H9 (cell line): ENCODE results near the gene KIF13A. TPM values are rescaled to one million over a fixed set of nuclear protein-coding genes. Genes with fewer than 3 reads are reported as not detected.

Source experiments
- DNase-seq: peaks from one replicate; pipeline ENCODE4 v3.0.0-alpha.2; 2017
- H2AFZ ChIP-seq: one replicate; pipeline ENCODE4 v1.6.1; 2013; ENCODE audit warnings: mild to moderate bottlenecking, low read length, control low read depth, moderate library complexity
- H2AK5ac ChIP-seq: 2 replicates; pipeline ENCODE4 v1.6.1; 2013; ENCODE audit warnings: low read length, control low read depth, mixed read lengths; ENCODE audit not compliant: insufficient read length
- H2BK120ac ChIP-seq: one replicate; pipeline ENCODE4 v1.6.1; 2013; ENCODE audit warnings: low read depth, mild to moderate bottlenecking, low read length, control low read depth, inconsistent platforms; ENCODE audit not compliant: poor library complexity, severe bottlenecking
- H2BK12ac ChIP-seq: 2 replicates; pipeline ENCODE4 v1.6.1; 2013; ENCODE audit warnings: low read length, control low read depth, mixed read lengths, low read depth; ENCODE audit not compliant: insufficient read length
- H2BK15ac ChIP-seq: 2 replicates; pipeline ENCODE4 v1.6.1; 2013; ENCODE audit warnings: low read depth, low read length, control low read depth
- H2BK20ac ChIP-seq: one replicate; pipeline ENCODE4 v1.6.1; 2013; ENCODE audit warnings: low read depth, mild to moderate bottlenecking, low read length, control low read depth, inconsistent platforms; ENCODE audit not compliant: poor library complexity, severe bottlenecking
- H2BK5ac ChIP-seq: 2 replicates; pipeline ENCODE4 v1.6.1; 2013; ENCODE audit warnings: low read length, control low read depth, mixed read lengths; ENCODE audit not compliant: insufficient read length
- H3K14ac ChIP-seq: 2 replicates; pipeline ENCODE4 v1.6.1; 2013; ENCODE audit warnings: low read length, control low read depth; ENCODE audit not compliant: insufficient read depth
- H3K18ac ChIP-seq: 2 replicates; pipeline ENCODE4 v1.6.1; 2013; ENCODE audit warnings: low read depth, mild to moderate bottlenecking, mixed read lengths, low read length, control low read depth; ENCODE audit not compliant: insufficient read length
- H3K23ac ChIP-seq: 2 replicates; pipeline ENCODE4 v1.6.1; 2013; ENCODE audit warnings: low read length, control low read depth, mixed read lengths, low read depth; ENCODE audit not compliant: insufficient read length
- H3K23me2 ChIP-seq: 2 replicates; pipeline ENCODE4 v1.6.1; 2013; ENCODE audit warnings: low read depth, mild to moderate bottlenecking, mixed read lengths, low read length, control low read depth; ENCODE audit not compliant: insufficient read length, poor library complexity, severe bottlenecking
- H3K27ac ChIP-seq: 2 replicates; pipeline ENCODE4 v1.5.1; 2013; ENCODE audit warnings: low read length, control low read depth, mixed read lengths, low read depth; ENCODE audit not compliant: insufficient read length
- H3K27me3 ChIP-seq: 2 replicates; pipeline ENCODE4 v1.6.1; 2013; ENCODE audit warnings: low read length, control low read depth, inconsistent platforms; ENCODE audit not compliant: insufficient read depth
- H3K4ac ChIP-seq: 2 replicates; pipeline ENCODE4 v1.6.1; 2013; ENCODE audit warnings: low read depth, mild to moderate bottlenecking, control low read depth, inconsistent platforms, low read length, moderate library complexity
- H3K4me1 ChIP-seq: 2 replicates; pipeline ENCODE4 v1.6.1; 2013; ENCODE audit warnings: low read length, control low read depth, inconsistent platforms; ENCODE audit not compliant: insufficient read depth
- H3K4me2 ChIP-seq: 2 replicates; pipeline ENCODE4 v1.6.1; 2013; ENCODE audit warnings: low read length, control low read depth, mixed read lengths; ENCODE audit not compliant: insufficient read length, insufficient read depth
- H3K56ac ChIP-seq: 2 replicates; pipeline ENCODE4 v1.6.1; 2013; ENCODE audit warnings: low read depth, mild to moderate bottlenecking, mixed read lengths, low read length, control low read depth; ENCODE audit not compliant: insufficient read length
- H3K79me1 ChIP-seq: 2 replicates; pipeline ENCODE4 v1.6.1; 2013; ENCODE audit warnings: low read depth, mild to moderate bottlenecking, moderate library complexity, low read length, control low read depth, inconsistent platforms; ENCODE audit not compliant: insufficient read depth, poor library complexity, severe bottlenecking
- H3K79me2 ChIP-seq: 2 replicates; pipeline ENCODE4 v1.6.1; 2013; ENCODE audit warnings: low read length, control low read depth, inconsistent platforms; ENCODE audit not compliant: insufficient read depth
- H3K9ac ChIP-seq: 2 replicates; pipeline ENCODE4 v1.6.1; 2013; ENCODE audit warnings: low read length, control low read depth, mixed read lengths; ENCODE audit not compliant: insufficient read length; ENCODE audit errors: extremely low read depth
- H3K9me3 ChIP-seq: one replicate; pipeline ENCODE4 v1.6.1; 2013; ENCODE audit warnings: low read depth, low read length, inconsistent platforms; ENCODE audit not compliant: control insufficient read depth
- H3T11ph ChIP-seq: one replicate; pipeline ENCODE4 v1.6.1; 2013; ENCODE audit warnings: mild to moderate bottlenecking, low read length, control low read depth, inconsistent platforms
- H4K20me1 ChIP-seq: one replicate; pipeline ENCODE4 v1.6.1; 2013; ENCODE audit not compliant: control insufficient read depth, insufficient read length, insufficient read depth
- H4K5ac ChIP-seq: 2 replicates; pipeline ENCODE4 v1.6.1; 2013; ENCODE audit warnings: low read depth, mild to moderate bottlenecking, mixed read lengths, low read length, control low read depth; ENCODE audit not compliant: insufficient read length
- H4K8ac ChIP-seq: replicated peaks from 2 replicates; pipeline ENCODE4 v1.6.1; 2013; ENCODE audit warnings: low read length, control low read depth, mixed read lengths, low read depth; ENCODE audit not compliant: insufficient read length
- H4K91ac ChIP-seq: 2 replicates; pipeline ENCODE4 v1.6.1; 2013; ENCODE audit warnings: low read depth, mild to moderate bottlenecking, moderate library complexity, mixed read lengths, low read length, control low read depth; ENCODE audit not compliant: insufficient read length
- H3K27ac Mint-ChIP-seq, 3 experiments: 2 replicates in 2 of 3; 3 replicates in 1 of 3; pipeline ENCODE4 v1.8.0; 2020 to 2021; ENCODE audit warnings: mixed read lengths in 3 of 3, mild to moderate bottlenecking in 1 of 3, moderate library complexity in 1 of 3
- H3K27me3 Mint-ChIP-seq: 2 replicates; pipeline ENCODE4 v1.8.0; 2021; ENCODE audit warnings: low read depth, mild to moderate bottlenecking, moderate library complexity, mixed read lengths
- H3K36me3 Mint-ChIP-seq, 3 experiments: 2 replicates in 2 of 3; 3 replicates in 1 of 3; pipeline ENCODE4 v1.8.0; 2020 to 2021; ENCODE audit warnings: low read depth in 3 of 3, mixed read lengths in 3 of 3; ENCODE audit not compliant: insufficient read depth in 1 of 3
- H3K4me1 Mint-ChIP-seq, 2 experiments: 2 replicates each; pipeline ENCODE4 v1.8.0; 2020; ENCODE audit warnings: mixed read lengths in 2 of 2
- H3K4me3 Mint-ChIP-seq, 2 experiments: 2 replicates in 1 of 2; 3 replicates in 1 of 2; pipeline ENCODE4 v1.8.0; 2020 to 2021; ENCODE audit warnings: mild to moderate bottlenecking in 2 of 2, mixed read lengths in 2 of 2, moderate library complexity in 1 of 2
- H3K9me3 Mint-ChIP-seq, 2 experiments: 2 replicates in 1 of 2; 3 replicates in 1 of 2; pipeline ENCODE4 v1.8.0; 2020; ENCODE audit warnings: mild to moderate bottlenecking in 2 of 2, mixed read lengths in 2 of 2, moderate library complexity in 1 of 2
- CTCF ChIP-seq: fragments of 200-600 bp; sonication (generic); conservative IDR thresholded peaks from 3 replicates; pipeline ENCODE4 v1.8.0; 2021; ENCODE audit warnings: antibody characterized with exemption, mild to moderate bottlenecking
- WGBS: extraction: QIAGEN DNeasy Blood & Tissue Kit; methylation state at CpG from one replicate; pipeline ENCODE4 v1.1.7; 2013; ENCODE audit warnings: missing lambda C conversion rate, low lambda C conversion rate, mixed read lengths; ENCODE audit not compliant: insufficient read length; ENCODE audit errors: extremely low coverage; 5-methylcytosine and 5-hydroxymethylcytosine counted together
- total RNA-seq: library from RNA; stranded (reverse); gene quantifications from 2 replicates; pipeline ENCODE4 v1.2.1, GENCODE V29; 2021

Gene KIF13A
- total RNA-seq, 1 experiment from 2014 or later = 38.2 TPM

GRCh38 chr6:17861361-17861760, 126.1 kb downstream of the KIF13A start:
- H4K8ac ChIP-seq = no peak overlapping the region
- no peaks in the 10 kb centered on the region for H3K23me2 ChIP-seq
- H2BK12ac ChIP-seq = no peak overlapping the region
- H3K27me3 ChIP-seq = no peaks in the 10 kb centered on the region
- H3K79me1 ChIP-seq = no peaks in the 10 kb centered on the region
- H3K79me2 ChIP-seq = no peaks in the 10 kb centered on the region
- H4K20me1 ChIP-seq = no peaks in the 10 kb centered on the region
- no peak overlapping the region for H3K14ac ChIP-seq
- peaks cover 0 to 2% of the 10 kb centered on the region in 2 experiments; a peak in 1 of 4 replicates for H3K4me1 Mint-ChIP-seq
- no peak overlapping the region for H3K56ac ChIP-seq
- no peak overlapping the region for H2BK20ac ChIP-seq
- no peak overlapping the region for H2BK15ac ChIP-seq
- no peak overlapping the region for H3K23ac ChIP-seq
- H3K4me1 ChIP-seq = no peaks in the 10 kb centered on the region
- no peaks in the 10 kb centered on the region for H3K27me3 Mint-ChIP-seq
- no peaks in the 10 kb centered on the region for H3K9me3 ChIP-seq
- no peak overlapping the region for H3K27ac ChIP-seq
- no CpG with 5 or more reads among the region's 1 CpG for WGBS
- no peak overlapping the region for H3K4me2 ChIP-seq
- no peak overlapping the region for H4K91ac ChIP-seq
- no peak overlapping the region for H3K18ac ChIP-seq
- no peaks in the 10 kb centered on the region for H3K36me3 Mint-ChIP-seq
- no peak overlapping the region for H3K9ac ChIP-seq
- H2AFZ ChIP-seq = no peak overlapping the region
- no peak overlapping the region for H2BK120ac ChIP-seq
- H3K27ac Mint-ChIP-seq = 0 out of 7 replicates have a peak overlapping the region, but pooled peaks of 1 of the 3 experiments have one; percentile 16
- no peak overlapping the region for H3K4me3 Mint-ChIP-seq
- no peak overlapping the region for H4K5ac ChIP-seq
- H3K4ac ChIP-seq = no peak overlapping the region
- no peak overlapping the region for H2BK5ac ChIP-seq
- H3K9me3 Mint-ChIP-seq = no peaks in the 10 kb centered on the region
- H2AK5ac ChIP-seq = no peak overlapping the region
- TF ChIP-seq CTCF = no peak
- H3T11ph ChIP-seq = no peak overlapping the region
- DNase-seq = no peak
